ENCODE results near the gene GPR142. TPM values are rescaled to one million over a fixed set of nuclear protein-coding genes. Genes with fewer than 3 reads are reported as not detected.

Gene GPR142
- total and polyA plus RNA-seq, 8 donors = not detected

DNA sequence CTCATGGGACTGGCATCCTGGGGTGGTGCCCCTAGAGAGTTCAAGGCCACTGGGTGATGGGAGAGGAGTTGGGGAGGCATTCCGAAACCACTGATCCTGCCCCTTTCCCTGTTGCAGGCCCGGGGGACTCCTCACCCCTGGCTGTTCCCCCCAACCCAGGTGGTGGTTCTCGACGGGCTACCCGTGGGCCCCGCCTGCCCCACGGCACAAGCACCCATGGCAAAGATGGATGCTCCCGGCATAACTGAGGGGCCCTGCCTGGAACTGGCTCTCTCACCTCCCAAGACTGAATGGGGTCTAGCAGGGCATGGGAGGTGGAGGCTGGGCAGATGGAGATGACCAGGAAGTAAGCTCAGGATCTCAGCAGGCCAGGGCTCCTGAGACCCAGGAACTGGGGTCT lies 12.2 kb upstream of the GPR142 start:
- WGBS, 5 donors = 73 to 91% (median 81%) methylated on average over 2 to 8 of the region's 8 CpGs
- H3K27ac ChIP-seq = no peak overlapping the region
- no peaks in the 10 kb centered on the region for H3K9me3 ChIP-seq
- peaks cover 7 to 29% (median 17%) of the 10 kb centered on the region in 4 donors for H3K4me1 ChIP-seq
- H3K27me3 ChIP-seq = peaks cover 26 to 100% (median 85%) of the 10 kb centered on the region in 3 donors
- no peaks in the 10 kb centered on the region for H3K36me3 ChIP-seq
- no peak for DNase-seq
- TF ChIP-seq POLR2A (IDR thresholded peaks at IDR 0.05) (no peak), POLR2AphosphoS5 (IDR thresholded peaks at IDR 0.05) (no peak), EP300 (IDR thresholded peaks at IDR 0.05) (no peak)
- TF ChIP-seq, protein P1, sequence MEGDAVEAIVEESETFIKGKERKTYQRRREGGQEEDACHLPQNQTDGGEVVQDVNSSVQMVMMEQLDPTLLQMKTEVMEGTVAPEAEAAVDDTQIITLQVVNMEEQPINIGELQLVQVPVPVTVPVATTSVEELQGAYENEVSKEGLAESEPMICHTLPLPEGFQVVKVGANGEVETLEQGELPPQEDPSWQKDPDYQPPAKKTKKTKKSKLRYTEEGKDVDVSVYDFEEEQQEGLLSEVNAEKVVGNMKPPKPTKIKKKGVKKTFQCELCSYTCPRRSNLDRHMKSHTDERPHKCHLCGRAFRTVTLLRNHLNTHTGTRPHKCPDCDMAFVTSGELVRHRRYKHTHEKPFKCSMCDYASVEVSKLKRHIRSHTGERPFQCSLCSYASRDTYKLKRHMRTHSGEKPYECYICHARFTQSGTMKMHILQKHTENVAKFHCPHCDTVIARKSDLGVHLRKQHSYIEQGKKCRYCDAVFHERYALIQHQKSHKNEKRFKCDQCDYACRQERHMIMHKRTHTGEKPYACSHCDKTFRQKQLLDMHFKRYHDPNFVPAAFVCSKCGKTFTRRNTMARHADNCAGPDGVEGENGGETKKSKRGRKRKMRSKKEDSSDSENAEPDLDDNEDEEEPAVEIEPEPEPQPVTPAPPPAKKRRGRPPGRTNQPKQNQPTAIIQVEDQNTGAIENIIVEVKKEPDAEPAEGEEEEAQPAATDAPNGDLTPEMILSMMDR (IDR thresholded peaks at IDR 0.05) = no peak
- intact Hi-C loops (cut with DNase I; ENCODE audit: low total_unique reads) = no loop called here
- H3K4me3 ChIP-seq = no peak overlapping the region

DNA sequence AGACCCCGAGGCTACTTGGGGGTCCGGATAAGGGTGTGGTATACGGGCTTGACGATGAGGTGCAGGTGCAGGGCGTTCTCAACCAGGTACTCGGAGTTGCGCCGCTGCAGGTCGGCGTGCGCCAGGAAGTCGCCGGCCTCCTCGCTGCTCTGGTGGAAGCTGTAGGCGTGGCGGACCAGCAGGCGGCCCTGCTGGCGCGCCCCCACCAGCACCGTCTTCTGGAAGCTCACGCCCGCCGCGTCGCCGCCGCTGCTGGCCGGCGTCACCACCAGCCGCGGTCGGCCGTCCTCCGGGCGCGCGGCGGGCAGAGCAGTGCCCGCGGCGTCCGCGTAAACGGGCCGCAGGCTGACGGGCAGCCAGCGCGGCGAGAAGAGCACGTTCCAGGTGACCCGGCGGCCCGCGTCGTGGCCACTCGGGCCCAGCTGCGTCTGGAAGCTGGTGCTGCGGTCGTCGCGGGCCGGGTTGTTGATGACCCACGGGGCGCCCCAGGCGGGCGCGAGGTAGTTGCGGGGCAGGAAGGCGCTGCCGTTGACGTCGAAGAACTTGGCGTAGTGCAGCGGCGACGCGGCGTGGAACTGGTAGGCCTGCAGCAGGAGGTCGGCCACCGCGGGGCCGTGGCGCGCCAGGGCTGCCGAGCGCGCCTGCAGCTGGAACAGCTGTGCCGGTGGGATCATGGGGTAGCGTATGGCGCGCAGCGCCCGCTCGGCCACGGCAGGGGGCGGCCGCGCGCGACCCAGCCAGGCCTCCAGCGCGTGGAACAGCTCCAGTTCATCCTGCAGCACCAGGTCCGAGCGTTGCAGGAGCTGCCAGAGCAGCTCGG lies 10.4 kb upstream of the GPR142 start:
- no peak overlapping the region for H3K27ac ChIP-seq
- intact Hi-C loops (cut with DNase I; ENCODE audit: low total_unique reads) = no loop called here
- H3K27me3 ChIP-seq = peaks cover 30 to 100% (median 89%) of the 10 kb centered on the region in 3 donors
- WGBS, 5 donors = 0 to 5% (median 2%) methylated on average over 10 to 105 of the region's 105 CpGs
- peak in 1 of 2 donors; percentile 74 for DNase-seq
- no peaks in the 10 kb centered on the region for H3K9me3 ChIP-seq
- peak overlapping the region; percentile 13 to 36 (median 28) for H3K4me3 ChIP-seq
- H3K36me3 ChIP-seq = no peaks in the 10 kb centered on the region
- TF ChIP-seq EP300 (IDR thresholded peaks at IDR 0.05) = no peak
- no peak for TF ChIP-seq POLR2A (IDR thresholded peaks at IDR 0.05)
- TF ChIP-seq POLR2AphosphoS5 (IDR thresholded peaks at IDR 0.05) = no peak
- TF ChIP-seq, protein P1 (IDR thresholded peaks at IDR 0.05) = no peak
- peaks cover 7 to 35% (median 22%) of the 10 kb centered on the region in 4 donors for H3K4me1 ChIP-seq

DNA sequence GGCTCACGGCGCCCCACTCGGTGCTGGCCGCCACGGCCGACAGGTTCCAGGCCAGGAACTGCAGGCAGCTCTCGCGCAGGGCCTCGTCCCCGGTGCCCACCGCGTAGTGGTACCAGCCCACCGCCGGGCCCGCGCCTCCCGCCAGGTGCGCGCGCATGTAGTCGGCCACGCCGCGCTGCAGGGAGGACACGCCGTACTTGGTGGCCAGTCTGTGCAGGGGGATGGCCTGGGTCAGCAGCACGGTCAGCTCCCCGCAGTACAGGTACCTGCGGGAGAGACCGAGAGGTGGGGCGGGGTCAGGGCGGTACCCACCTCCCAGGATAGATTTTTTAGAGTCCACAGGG lies 9.9 kb upstream of the GPR142 start:
- TF ChIP-seq POLR2A (IDR thresholded peaks at IDR 0.05) = no peak
- TF ChIP-seq, protein P1 (IDR thresholded peaks at IDR 0.05) = no peak
- no peak for TF ChIP-seq POLR2AphosphoS5 (IDR thresholded peaks at IDR 0.05)
- no peak for TF ChIP-seq EP300 (IDR thresholded peaks at IDR 0.05)
- intact Hi-C loops (cut with DNase I; ENCODE audit: low total_unique reads) = no loop called here

DNA sequence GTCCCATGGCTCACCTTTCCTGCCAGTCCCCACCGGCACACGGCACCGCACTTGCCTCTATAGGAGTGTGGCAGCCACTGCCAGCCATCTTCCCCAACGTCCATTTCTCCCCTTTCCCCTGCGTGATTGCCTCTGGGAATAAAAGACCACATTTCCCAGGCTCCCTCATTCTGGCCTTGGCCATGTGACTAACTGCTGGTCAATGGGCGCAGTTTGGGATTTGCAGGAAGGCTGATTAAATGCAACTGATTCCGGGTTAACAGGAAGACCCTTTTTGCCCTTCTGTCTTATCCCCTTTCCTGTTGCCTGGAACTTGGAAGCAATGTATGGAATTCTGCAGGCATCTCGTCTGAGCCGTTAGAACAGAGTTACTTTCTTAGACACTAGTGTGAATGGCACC lies 8.6 kb upstream of the GPR142 start:
- peaks cover 7 to 34% (median 23%) of the 10 kb centered on the region in 4 donors for H3K4me1 ChIP-seq
- peaks cover 26 to 100% (median 84%) of the 10 kb centered on the region in 3 donors for H3K27me3 ChIP-seq
- no peaks in the 10 kb centered on the region for H3K9me3 ChIP-seq
- intact Hi-C loops (cut with DNase I; ENCODE audit: low total_unique reads) = no loop called here
- no peak overlapping the region for H3K4me3 ChIP-seq
- H3K27ac ChIP-seq = no peak overlapping the region
- WGBS, 5 donors = 77 to 84% (median 81%) methylated on average over 9 of the region's 9 CpGs
- no peak for DNase-seq
- TF ChIP-seq, protein P1 (IDR thresholded peaks at IDR 0.05) = no peak
- TF ChIP-seq EP300 (IDR thresholded peaks at IDR 0.05) (no peak), POLR2AphosphoS5 (IDR thresholded peaks at IDR 0.05) (no peak), POLR2A (IDR thresholded peaks at IDR 0.05) (no peak)
- no peaks in the 10 kb centered on the region for H3K36me3 ChIP-seq

More for the DNA sequence above, 9.9 kb upstream of the GPR142 start:
- Histone ChIP-seq H3K4me1 (peaks cover 7 to 34% (median 23%) of the 10 kb centered on the region in 4 donors), H3K27ac (no peak overlapping the region), H3K36me3 (no peaks in the 10 kb centered on the region), H3K4me3 (peak overlapping the region in 3 of 4 donors; percentile 13 to 36 (median 35)), H3K9me3 (no peaks in the 10 kb centered on the region), H3K27me3 (peaks cover 30 to 100% (median 89%) of the 10 kb centered on the region in 3 donors)
- 12 to 25% (median 18%) methylated on average over 24 to 32 of the region's 32 CpGs for WGBS, 5 donors
- no peak for DNase-seq

Measured in stomach (tissue), 9 donors.